Gastrocnemius medialis (tissue), 4 donors: ENCODE results near the gene IGF2BP3. TPM values are rescaled to one million over a fixed set of nuclear protein-coding genes. Genes with fewer than 3 reads are reported as not detected.
A peak's percentile ranks its signal among the peaks of the same experiment; 100 is the strongest.

Experiments
- ATAC-seq, 2 donors: fragments of 150-250 bp; one replicate each; pipeline ENCODE4 v1.9.1; 2016
- DNase-seq, 2 donors: peaks; one replicate each; pipeline ENCODE4 v3.0.0-alpha.2; 2019
- H3K27ac ChIP-seq, 4 donors: fragments of 200-600 bp; sonication (generic); 1 replicate in 1 of 4; 2 replicates in 3 of 4; pipeline ENCODE4 v1.5.1; 2016 to 2018; ENCODE audit warnings: mild to moderate bottlenecking in 2 of 4, moderate library complexity in 1 of 4
- H3K27me3 ChIP-seq, 3 donors: fragments of 200-600 bp; sonication (generic) in 2 of 3; 1 replicate in 1 of 3; 2 replicates in 2 of 3; pipeline versions ENCODE4 v1.5.1 to v1.6.0; 2016 to 2019; ENCODE audit warnings: mild to moderate bottlenecking in 1 of 3, moderate library complexity in 1 of 3
- H3K36me3 ChIP-seq, 2 donors: fragments of 200-600 bp; sonication (generic) in 1 of 2; one replicate each; pipeline ENCODE4 v1.5.1; 2017 to 2018
- H3K4me1 ChIP-seq, 2 donors: fragments of 200-600 bp; sonication (generic) in 1 of 2; one replicate each; pipeline ENCODE4 v1.5.1; 2016 to 2017; ENCODE audit warnings: mild to moderate bottlenecking in 2 of 2
- H3K4me3 ChIP-seq, 4 donors: fragments of 200-600 bp; sonication (generic) in 3 of 4; 1 replicate in 1 of 4; 2 replicates in 3 of 4; pipeline ENCODE4 v1.5.1; 2016 to 2019; ENCODE audit warnings: mild to moderate bottlenecking in 2 of 4
- H3K9me3 ChIP-seq, 3 donors: fragments of 200-600 bp; sonication (generic) in 2 of 3; 1 replicate in 1 of 3; 2 replicates in 2 of 3; pipeline ENCODE4 v1.5.1; 2016 to 2019
- POLR2A ChIP-seq, 2 donors: fragments of 450-650 bp; IDR thresholded peaks; one replicate each; pipeline ENCODE4 v1.6.1; 2017; ENCODE audit warnings: antibody characterized with exemption in 2 of 2, mild to moderate bottlenecking in 2 of 2, moderate library complexity in 2 of 2
- in situ Hi-C, 4 donors: fragments of 200-750 bp; cut with MboI; loops; one replicate each; pipeline versions ENCODE4 v1.15.0 to v1.8.0; 2017; ENCODE audit warnings: low sequenced_read_pairs in 4 of 4
- intact Hi-C: fragments of 100-400 bp; cut with DNase I; formaldehyde crosslinking; loops from one replicate; pipeline ENCODE4 v1.15.1; 2023; ENCODE audit warnings: low total_unique reads
- total RNA-seq, 4 donors: library from RNA; depleted of rRNA; stranded (reverse); fragments of >200 nt; gene quantifications; one replicate each; pipeline versions ENCODE4 v1.1.0 to v1.2.3, GENCODE V29; 2016
- TF ChIP-seq, protein P1 (sequence below), 5 experiments: fragments of 450-650 bp in 3 of 5; fragments of 200-600 bp in 2 of 5; sonication (generic) in 2 of 5; IDR thresholded peaks in 4 of 5; conservative IDR thresholded peaks in 1 of 5; 1 replicate in 4 of 5; 2 replicates in 1 of 5; pipeline ENCODE4 v1.5.1; 2016 to 2019; ENCODE audit warnings: antibody characterized with exemption in 5 of 5, mild to moderate bottlenecking in 3 of 5, moderate library complexity in 3 of 5

IGF2BP3 gene
- total RNA-seq, 4 donors from 2014 or later: 0.51 TPM; not detected in 3

GRCh38 chr7:23474829-23475575 lies 4.7 kb upstream of the IGF2BP3 start:
- peaks cover 95 to 100% (median 100%) of the 10 kb centered on the region in 3 donors for H3K27me3 ChIP-seq
- DNase-seq (no peak), ATAC-seq (no peak)
- in situ Hi-C loops: no loop called here
- H3K4me3 ChIP-seq: peak overlapping the region in 3 of 4 donors; percentile 7 to 41 (median 40)
- H3K9me3 ChIP-seq: no peaks in the 10 kb centered on the region
- H3K36me3 ChIP-seq: no peaks in the 10 kb centered on the region
- peaks cover 8 to 25% of the 10 kb centered on the region in 2 donors for H3K4me1 ChIP-seq
- H3K27ac ChIP-seq: no peak overlapping the region
- intact Hi-C loops: loop anchor here (5.0 kb wide), 1 partner anchor 57 kb away; the partner anchor contains the start of gene TRA2A
- TF ChIP-seq, protein P1, sequence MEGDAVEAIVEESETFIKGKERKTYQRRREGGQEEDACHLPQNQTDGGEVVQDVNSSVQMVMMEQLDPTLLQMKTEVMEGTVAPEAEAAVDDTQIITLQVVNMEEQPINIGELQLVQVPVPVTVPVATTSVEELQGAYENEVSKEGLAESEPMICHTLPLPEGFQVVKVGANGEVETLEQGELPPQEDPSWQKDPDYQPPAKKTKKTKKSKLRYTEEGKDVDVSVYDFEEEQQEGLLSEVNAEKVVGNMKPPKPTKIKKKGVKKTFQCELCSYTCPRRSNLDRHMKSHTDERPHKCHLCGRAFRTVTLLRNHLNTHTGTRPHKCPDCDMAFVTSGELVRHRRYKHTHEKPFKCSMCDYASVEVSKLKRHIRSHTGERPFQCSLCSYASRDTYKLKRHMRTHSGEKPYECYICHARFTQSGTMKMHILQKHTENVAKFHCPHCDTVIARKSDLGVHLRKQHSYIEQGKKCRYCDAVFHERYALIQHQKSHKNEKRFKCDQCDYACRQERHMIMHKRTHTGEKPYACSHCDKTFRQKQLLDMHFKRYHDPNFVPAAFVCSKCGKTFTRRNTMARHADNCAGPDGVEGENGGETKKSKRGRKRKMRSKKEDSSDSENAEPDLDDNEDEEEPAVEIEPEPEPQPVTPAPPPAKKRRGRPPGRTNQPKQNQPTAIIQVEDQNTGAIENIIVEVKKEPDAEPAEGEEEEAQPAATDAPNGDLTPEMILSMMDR (IDR thresholded peaks at IDR 0.05 in 4 of 5, conservative IDR thresholded peaks at IDR 0.05 in 1 of 5): no peak
- no peak for TF ChIP-seq POLR2A (IDR thresholded peaks at IDR 0.05)

- ATAC-seq: peak in 1 of 2 donors; percentile 66
- H3K36me3 ChIP-seq: no peaks in the 10 kb centered on the region
- peaks cover 16 to 26% of the 10 kb centered on the region in 2 donors for H3K4me1 ChIP-seq
- no peak for TF ChIP-seq POLR2A (IDR thresholded peaks at IDR 0.05)
- TF ChIP-seq, protein P1 (IDR thresholded peaks at IDR 0.05 in 4 of 5, conservative IDR thresholded peaks at IDR 0.05 in 1 of 5): no peak
- H3K27ac ChIP-seq: no peak overlapping the region
- no peaks in the 10 kb centered on the region for H3K9me3 ChIP-seq
- peaks cover 96 to 100% (median 100%) of the 10 kb centered on the region in 3 donors for H3K27me3 ChIP-seq
- intact Hi-C loops (loop anchor here (5.0 kb wide), 1 partner anchor 58 kb away; the partner anchor contains the start of gene TRA2A), in situ Hi-C loops (no loop called here)
- H3K4me3 ChIP-seq: peak overlapping the region; percentile 7 to 41 (median 37)
- peak; percentile 35 to 40 for DNase-seq
Observed at GRCh38 chr7:23474094-23474828, 4.0 kb upstream of the IGF2BP3 start.

GRCh38 chr7:23473844-23474093 lies 3.5 kb upstream of the IGF2BP3 start:
- intact Hi-C loops (loop anchor here (5.0 kb wide), 1 partner anchor 59 kb away; the partner anchor contains the start of gene TRA2A), in situ Hi-C loops (no loop called here)
- Histone ChIP-seq H3K4me1 (peaks cover 17 to 30% of the 10 kb centered on the region in 2 donors), H3K36me3 (no peaks in the 10 kb centered on the region), H3K27ac (no peak overlapping the region), H3K27me3 (peaks cover 99 to 100% (median 100%) of the 10 kb centered on the region in 3 donors), H3K4me3 (peak overlapping the region; percentile 5 to 41 (median 37)), H3K9me3 (no peaks in the 10 kb centered on the region)
- ATAC-seq (no peak), DNase-seq (no peak)
- TF ChIP-seq POLR2A (IDR thresholded peaks at IDR 0.05): no peak
- TF ChIP-seq, protein P1 (IDR thresholded peaks at IDR 0.05 in 4 of 5, conservative IDR thresholded peaks at IDR 0.05 in 1 of 5): no peak

DNA sequence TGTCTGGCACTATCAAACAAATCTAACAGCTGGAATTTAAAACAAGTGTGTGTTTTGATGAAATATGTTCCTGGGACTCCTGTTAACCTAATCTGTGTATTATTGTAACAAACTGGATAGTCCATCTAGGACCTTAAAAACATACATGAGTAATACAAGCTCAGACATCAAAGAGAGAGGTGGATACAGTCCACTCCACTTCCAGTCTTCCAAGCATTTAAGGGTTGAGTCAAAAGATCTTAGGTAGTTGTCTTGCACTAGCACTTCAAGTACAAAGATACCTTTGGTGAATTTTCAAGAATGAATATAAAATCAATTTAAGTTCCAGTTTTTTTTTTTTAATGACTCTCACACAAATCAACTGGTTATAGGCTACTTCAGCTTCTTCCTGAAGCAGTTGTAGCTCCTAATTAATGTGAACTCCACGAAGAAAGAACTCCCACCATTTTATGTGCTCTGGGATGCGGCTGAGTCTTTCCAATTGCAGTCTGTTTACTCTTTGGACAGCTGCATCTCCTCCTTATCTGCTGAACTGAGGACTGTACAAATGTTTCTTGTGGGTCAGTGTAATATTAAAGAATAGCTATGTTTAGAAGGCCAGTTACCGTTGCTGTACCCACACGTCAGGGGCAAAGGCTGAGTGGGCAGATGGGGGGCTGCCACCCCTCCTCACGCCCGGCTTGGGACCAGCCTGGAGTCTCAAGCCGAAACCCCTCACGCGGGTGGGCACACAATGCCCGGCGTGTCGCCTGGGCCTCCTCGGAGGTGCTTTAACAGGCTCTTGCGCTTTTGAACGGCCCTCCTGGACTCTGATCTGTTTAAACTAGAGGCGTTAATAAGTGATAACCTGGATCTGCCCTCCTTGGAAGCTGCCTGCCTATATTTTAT lies 2.9 kb upstream of the IGF2BP3 start:
- TF ChIP-seq, protein P1 (IDR thresholded peaks at IDR 0.05 in 4 of 5, conservative IDR thresholded peaks at IDR 0.05 in 1 of 5): no peak
- TF ChIP-seq POLR2A (IDR thresholded peaks at IDR 0.05): no peak
- H3K4me3 ChIP-seq: peak overlapping the region in 2 of 4 donors; percentile 4 to 34
- no peaks in the 10 kb centered on the region for H3K9me3 ChIP-seq
- intact Hi-C loops: loop anchor here (5.0 kb wide), 1 partner anchor 59 kb away; the partner anchor contains the start of gene TRA2A
- ATAC-seq (no peak), DNase-seq (no peak)
- peaks cover 99 to 100% (median 100%) of the 10 kb centered on the region in 3 donors for H3K27me3 ChIP-seq
- in situ Hi-C loops: no loop called here
- no peaks in the 10 kb centered on the region for H3K36me3 ChIP-seq
- H3K4me1 ChIP-seq: peaks cover 19 to 36% of the 10 kb centered on the region in 2 donors
- no peak overlapping the region for H3K27ac ChIP-seq
